GM18907 (cell line): Measurements from ENCODE around the gene ABHD2.
"Not testable (repeated sequence)": the region's sequence is repeated elsewhere in the genome, so short reads cannot be mapped to it uniquely, and the experiment has no call there.

Experiments
- ATAC-seq: cut with Tn5 transposase; IDR thresholded peaks from one replicate; pipeline ENCODE4 v1.9.1; 2021; ENCODE audit warnings: mild to moderate bottlenecking, moderate library complexity; ENCODE audit not compliant: unreplicated experiment

The ABHD2 gene

DNA sequence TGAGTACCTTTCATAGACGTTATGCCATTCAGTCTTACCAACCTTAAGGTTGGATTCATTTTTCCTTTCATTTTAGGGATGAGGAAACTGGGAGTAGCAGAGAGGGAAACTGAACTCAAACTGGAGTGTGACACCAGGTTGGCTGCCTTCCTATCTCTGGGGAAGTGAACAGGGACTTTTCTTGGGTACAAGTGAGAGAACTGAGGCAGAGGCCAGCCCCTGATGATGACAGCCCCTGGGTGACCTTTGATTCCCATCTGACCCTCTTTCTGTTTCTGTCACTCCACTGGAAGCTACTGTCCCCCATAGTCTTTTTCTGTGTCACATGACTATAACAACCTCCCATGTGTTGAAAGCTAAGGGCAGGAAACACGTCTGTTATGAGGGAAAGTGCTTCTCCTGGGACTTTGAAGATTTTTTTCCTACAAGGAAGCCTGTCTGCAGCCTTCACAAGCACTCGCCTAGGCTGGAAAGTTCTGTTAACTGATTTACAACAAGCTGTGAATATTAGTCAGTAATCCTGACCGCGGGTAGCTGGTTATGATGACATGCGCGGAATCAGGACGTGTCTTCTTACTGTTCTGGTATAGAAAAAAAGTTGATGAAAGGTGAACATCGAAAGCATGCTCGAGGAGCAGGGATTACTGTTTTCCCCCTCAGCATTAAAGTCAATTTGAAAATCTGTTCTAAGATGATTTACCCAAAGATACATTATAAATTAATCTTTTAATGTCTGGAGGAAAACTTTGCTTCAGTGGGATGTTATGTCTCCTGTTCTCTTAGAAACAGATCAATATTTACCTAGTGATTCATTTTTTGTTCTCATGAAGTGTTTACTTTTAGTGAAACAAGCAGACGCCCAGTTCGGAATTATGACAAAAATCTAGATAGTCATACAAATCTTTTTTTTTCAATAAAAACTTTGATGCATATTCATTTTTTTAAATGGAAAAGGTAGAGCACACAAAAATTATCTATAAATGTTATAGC, 31.5 kb downstream of the ABHD2 start:
- no peak for ATAC-seq

DNA sequence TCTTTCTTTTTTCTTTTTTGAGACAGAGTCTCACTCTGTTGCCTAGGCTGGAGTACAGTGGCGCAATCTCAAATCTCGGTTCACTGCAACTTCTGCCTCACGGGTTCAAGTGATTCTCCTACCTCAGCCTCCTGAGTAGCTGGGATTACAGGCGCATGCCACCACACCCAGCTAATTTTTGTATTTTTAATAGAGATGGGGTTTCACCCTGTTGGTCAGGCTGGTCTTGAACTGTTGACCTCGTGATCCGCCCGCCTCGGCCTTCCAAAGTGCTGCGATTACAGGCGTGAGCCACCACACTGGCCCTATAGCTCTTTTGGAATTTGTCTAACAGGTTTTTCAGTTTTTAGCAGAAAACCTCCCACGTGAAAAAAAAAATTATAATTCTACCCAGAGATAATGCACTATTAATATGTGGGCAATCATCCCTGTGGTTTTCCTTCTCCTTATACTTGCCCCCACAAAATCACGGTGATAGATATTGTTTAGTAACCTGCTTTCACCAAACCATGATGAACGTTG, 32.3 kb downstream of the ABHD2 start:
- not testable (repeated sequence) for ATAC-seq

DNA sequence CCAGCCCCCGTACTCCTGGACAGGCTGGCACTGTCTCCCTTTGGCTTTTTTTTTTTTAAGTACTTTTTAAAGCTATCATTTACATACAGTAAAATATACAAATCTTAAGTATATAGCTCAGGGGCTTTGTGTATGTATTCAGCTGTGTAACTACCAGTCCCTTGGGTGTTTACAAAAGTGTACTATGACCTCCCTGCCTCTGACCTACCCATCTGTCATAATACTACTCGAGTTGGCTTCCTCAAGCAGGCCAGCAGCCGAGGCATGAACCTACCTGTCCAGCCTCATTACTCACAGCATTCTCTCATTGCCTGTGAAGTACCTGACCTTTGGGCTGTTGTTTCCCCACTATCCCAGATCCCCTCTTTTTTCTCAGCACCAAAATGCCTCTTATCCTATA, 33.2 kb downstream of the ABHD2 start:
- ATAC-seq, result no peak

DNA sequence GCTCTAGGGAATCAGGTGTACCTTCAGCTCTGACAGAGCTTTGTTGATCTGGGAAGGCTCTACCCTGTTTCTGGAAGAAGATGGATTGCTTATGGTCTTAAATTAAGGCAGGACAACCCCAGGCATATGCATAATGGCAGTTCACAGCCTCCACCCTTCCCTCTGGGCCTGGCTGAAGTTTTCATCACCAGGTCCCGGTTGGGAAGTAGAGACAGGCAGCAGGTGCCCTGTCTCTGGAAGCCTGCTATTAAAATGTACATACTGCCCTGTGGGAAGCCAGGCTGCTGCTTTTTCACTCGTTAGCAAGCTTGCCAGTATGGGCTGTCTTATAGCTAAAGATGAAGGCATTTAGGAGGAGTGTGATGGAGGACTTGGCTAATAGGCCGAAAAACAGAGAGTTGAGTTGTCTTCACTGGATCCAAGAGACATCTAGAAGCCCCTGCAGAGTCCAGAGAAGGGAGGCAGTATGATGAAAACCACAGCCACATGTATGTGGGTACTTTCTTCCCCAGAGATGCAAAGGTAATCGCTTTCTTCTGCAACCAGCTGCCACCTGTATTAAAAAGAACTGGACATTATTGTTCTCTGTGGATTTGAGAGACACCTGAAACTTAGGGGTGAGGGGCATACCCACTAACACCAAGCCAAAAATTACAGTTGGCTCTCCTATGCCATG, 34.4 kb downstream of the ABHD2 start:
- no peak for ATAC-seq

DNA sequence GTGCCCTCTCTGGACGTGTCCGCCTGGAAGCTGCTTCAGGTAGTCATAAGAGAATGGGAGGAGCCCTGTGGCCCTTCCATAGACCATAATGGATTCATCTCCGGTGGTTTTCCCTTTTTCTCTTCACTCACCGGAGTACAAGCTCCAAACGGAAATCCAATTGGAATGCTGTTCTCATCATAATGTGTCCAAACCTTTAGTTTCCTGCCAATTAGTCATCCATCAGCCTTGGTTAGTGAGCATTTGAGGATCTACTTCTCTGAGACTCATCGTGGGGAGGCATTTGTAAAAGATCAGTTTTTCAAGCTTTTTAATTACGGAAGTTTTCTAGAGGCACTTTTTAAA, 34.9 kb downstream of the ABHD2 start:
- ATAC-seq, result no peak

DNA sequence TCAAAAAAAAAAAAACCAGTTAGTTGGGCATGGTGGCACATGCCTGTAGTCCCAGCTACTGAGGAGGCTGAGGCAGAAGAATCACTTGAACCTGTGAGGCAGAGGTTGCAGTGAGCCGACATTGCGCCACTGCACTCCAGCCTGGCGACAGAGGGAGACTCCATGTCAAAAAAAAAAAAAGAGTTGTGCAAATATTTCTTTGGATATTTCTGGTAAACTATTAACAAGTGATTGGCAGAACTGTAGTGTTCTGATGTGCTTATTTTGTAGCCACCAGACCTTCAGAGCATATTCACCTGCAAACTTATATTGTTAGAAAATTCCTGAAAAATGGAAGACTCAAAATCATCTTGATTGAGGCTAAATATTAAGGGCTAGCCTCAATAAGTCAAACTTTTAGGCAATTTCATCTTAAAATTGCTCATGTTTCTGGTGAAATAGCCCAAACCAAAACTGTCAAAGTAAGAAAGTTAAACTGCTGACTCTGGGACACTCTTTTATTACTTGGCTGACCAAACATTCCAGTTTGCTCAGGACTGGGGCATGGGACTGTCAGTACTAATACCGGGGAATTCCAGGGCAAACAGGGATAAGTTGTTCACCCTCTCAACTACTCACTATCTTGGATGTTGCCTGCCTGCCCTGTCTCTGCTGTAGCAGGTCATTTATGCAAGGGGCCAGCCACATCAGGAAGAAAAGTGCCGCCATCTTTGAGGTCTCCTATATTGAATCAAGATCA, 37.0 kb downstream of the ABHD2 start:
- ATAC-seq, result no peak

DNA sequence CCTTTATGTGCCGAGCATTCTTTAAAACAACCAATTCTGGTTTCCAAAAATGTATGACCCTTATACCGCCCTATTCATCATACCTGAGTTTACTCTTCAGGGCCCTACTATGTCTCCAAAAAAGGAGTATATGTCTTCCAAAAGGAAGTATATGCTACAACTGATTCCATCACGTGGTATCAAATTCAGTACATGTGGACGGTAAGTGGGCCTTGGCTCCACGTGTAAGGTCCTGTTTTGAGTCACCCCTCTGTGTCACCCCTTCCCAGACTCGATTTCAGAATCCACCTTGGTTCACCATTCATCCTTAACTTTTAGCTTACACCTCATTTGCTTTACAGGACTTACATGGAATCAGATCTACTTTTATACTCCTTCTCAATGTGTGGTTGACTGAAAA, 37.8 kb downstream of the ABHD2 start:
- no peak for ATAC-seq

DNA sequence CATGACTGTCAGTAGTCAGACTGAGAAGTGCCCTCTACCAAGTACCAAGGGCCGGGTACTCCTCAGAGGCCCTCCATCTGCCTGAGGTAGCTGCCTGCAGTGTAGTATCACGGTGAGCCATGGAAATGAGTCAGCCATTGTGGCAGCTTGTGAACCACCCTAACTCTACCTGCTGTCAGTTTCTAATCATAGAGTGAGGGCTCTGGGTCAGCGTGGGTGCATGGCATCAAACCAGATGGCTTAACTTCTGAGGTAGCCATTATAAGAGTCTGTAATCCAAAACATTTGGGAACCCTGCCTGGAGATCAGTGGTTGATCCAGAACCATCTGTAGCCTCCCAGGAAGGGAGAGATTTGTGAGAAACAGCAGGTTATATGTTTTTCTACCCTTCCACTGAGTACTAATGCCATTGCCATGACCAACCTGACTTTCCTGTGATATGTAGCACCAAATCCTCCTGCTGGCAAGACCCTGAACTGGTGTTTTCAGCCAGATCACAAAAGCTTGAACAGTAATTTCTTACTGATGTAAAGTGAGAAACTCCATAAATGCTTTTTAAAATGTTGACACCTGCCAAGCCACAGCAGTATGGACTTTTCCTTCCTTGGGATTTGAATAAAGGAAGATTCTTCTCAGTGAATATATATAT, 38.9 kb downstream of the ABHD2 start:
- no peak for ATAC-seq

DNA sequence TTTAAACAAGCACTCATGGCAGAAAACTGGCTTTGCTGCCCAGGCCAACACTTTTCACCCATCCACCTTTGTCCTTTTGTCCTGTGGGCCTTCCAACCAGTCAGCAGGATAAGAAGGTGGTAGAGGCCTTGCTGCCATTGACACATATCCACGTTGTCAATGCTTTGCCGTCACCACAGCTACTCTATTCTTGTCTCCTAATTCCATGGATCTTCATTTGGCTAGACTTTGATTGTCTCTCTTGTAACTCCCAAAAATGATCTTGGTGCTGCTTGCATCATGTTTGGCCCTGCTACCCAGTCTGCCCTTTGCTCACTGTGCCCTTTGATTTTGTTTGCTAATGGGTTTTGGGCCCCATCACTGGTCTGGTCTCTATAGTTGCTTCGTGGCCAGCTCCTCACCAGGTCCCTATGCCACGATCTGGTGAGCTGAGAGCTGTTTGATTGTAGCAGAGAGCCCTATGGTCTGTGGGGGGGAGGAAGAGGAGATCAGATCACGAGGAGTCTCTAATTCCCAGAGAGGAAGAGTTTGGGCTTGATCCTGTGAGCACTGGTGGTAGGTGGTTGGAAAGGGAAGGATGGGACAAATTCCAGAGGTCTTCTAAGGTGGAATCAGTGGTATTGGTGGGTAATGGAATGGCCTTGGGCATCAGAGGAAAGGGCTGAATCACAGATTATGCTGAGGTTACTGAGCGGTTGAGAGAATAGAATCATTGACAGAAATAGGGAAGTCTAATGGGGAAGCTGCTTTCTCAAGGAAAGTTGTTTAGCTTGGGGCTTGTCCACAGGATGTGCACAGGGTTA, 40.3 kb downstream of the ABHD2 start:
- ATAC-seq, result peak; percentile 38

DNA sequence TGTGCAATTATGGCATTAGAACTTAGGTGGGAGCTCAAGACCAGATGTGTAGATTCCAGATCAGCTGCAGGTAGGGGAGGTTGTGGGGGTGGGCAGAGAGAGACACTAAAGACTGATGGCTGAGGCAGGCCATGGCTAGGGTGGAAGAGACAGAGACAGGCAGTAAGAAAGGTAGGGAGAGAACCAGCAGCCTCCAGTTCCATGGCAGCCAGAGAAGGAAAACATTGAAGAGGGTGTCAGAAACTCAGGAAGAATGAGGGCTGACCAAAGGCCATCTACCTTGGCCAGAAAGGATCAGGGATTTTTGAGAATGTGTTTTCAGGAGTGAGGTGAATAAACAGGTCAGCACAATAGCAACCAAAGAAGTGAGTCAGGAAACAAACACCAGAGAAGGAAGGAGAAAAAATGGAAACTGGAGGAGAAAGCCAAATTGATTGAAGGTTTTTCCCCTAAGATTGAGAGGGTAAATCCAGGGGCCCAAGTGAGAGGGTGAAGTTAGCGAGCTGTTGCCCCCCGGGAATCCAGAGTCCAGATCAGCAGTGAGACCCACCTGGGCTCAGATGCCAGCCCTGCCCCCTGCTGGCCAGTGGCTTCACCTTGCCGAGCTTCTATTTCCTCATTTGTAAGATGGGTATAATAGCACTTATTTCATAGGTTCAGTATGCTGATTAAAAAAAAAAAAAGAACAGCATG, 41.0 kb downstream of the ABHD2 start:
- no peak for ATAC-seq

DNA sequence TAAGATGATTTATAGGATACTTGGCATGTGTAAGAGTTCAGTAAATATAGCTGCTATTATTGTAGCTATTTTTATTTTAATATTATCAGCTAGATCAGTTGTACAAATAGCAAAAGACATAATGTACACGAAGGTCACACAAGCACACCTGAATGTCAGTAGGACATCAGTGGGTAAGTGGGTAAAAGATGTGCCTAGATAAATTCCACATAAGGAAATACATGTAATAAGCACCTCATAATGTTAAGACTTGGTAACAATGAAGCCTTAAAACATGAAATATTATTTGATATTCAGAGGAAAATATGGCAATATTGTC, 41.5 kb downstream of the ABHD2 start:
- no peak for ATAC-seq

DNA sequence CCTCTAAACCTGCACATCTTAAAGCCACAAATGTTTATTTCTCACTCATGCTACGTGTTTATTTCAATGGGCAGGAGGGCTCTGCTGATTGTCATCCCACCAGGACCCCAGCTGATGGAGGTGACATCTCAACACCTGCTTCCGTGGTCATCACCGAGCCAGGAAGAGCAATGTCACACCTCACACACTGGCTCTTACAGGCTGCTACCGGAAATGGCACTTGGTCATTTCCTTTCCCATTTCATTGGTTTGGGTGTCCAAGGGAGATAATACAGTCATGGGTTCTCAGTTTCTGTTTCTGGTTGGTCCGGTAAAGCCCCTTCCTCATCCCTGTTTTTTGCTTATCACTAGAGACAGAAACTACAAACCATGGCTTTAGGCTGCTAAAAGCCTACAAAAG, 41.9 kb downstream of the ABHD2 start:
- ATAC-seq, result peak; percentile 80

DNA sequence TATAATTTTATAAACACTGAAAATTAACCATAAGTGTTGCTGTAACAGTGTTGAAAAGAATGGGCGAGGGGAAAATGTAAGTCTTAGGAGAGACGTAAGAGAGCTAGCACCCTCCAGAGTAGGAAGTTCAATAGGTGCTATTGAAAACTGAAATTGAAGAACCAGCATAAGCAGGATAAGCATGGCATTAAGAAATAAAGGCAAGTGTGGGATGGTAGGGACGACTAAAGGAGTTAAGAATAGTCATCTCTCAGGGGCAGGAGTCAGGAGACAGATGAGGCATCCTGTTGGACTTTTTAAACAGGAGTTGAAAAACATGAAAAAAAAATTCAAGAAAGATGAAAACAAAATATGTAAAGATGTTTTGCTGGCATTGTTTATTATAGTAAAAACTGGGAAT, 43.5 kb downstream of the ABHD2 start:
- ATAC-seq, result no peak

DNA sequence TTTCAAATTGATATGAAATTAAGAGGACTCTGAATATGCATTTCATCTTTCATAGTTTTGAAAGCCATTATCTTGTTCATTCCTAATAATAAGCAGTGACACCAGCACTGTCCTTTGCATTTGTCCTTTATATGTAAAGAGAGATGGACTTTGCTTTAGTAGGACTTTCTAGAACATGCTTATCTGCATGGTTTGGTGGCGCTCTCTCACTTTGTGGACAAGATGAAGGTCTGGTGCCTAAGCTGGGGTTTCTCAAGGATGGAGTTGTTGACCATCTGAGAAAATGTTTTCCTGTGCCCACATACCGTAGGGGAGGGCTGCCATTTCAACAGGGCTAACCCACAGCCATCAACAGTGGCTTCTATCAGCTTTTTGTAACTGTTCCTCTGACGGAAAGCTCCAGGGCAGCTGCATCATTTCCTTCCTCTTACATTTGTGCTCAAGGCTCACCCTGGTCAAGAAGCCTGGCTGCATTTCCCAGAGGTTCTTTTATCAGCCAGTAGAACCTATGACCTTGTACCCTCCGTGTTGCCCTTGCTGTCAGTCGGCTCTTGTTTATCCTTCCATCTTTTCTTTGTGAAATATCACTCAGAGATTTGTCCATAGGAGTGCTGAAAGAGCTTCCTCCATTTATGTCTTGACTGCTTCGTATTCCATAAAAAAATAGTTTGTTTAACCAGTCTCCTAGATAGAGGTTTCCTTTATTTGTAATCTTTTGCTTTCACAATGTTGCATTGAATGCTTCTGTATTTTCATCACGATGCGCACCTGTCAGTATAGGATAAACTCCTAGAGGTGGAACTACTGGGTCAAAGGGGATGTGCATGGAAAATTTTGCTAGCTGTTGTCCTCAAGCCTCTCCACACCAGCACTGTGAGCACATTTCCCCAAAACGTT, 44.6 kb downstream of the ABHD2 start:
- no peak for ATAC-seq

DNA sequence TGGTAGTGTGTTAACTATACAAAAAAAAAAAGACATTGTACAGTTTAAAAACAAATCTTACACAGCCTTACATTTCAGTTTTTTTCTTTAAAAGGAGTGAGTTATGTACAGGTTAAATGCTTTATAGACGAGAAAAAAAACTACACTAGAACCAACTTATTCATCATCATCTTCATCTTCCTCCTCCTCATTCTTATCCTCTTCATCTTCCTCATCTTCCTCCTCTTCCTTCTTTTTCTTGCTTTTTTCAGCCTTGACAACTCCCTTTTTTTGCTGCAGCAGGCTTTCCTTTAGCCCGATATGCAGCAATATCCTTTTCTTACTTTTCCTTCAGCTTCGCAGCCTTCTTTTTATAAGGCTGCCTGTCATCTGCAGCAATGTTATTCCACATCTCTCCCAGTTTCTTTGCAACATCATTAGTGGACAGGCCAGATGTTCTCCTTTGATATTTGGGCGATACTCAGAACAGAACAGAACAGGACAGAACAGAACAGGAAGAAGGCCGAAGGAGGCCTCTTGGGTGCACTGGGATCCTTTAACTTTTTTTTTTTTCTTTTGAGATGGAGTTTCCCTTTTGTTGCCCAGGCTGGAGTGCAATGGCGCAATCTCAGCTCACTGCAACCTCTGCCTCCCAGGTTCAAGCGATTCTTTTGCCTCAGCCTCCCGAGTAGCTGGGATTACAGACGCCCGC, 47.3 kb downstream of the ABHD2 start:
- ATAC-seq, result not testable (repeated sequence)

DNA sequence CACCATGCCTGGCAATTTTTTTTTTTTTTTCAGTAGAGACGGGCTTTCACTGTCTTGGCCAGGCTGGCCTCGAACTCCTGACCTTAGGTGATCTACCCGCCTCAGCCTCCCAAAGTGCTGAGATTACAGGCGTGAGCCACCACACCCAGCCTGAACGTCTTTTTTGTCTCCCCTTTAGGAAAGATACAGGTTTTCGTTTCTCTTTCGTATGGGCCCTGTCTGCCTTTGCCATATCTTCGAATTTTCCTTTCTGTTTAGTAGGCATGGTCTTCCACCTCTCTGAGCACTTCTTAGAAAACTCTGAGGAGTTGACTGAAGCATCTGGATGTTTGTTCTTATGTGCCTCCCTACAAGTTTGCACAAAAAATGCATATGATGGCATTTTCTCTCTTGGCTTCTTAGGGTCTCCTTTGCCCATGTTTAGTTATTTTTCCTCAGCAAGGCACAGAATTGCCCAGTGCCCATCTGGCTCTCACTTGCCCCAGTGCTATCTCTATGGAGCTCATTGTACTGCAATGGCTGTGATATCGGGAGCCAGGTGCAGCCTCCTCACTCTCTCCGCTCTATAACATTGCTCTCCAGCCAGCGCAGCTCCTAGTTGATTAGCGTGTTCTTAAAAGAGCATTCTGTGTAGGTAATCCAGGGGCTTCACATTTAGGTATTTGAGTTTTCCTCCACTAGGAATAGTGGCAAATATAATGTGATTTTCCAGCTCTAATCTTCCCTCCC, 48.0 kb downstream of the ABHD2 start:
- no peak for ATAC-seq
